Measurements from ENCODE around the gene THYN1. TPM values are rescaled to one million over a fixed set of nuclear protein-coding genes. Genes with fewer than 3 reads are reported as not detected.

The THYN1 gene
- total and polyA plus RNA-seq, 2 donors (not counting 3 experiments of a cell fraction or from before 2014, with no cell fraction given): 35.7 to 38.0 TPM

DNA sequence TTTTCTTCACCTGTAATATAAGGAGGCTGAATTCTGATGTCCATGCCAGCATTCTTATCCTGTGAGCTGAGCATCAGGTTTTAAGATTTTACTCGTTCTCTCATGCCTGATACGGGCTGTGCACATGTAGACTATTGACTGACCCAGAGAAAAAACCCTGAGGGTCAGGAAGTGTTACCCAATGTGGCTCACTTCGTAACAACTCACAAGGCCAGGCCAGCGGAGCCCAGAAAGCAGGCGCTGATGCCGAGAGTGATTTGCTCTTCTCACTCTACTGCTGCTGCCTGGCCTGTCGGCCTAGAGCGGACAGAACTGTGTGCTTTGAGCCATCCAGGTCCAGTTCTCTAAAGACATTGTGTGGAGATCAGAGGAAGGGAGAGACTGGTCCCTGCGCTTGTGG is 10.8 kb downstream of the THYN1 start:
- Histone ChIP-seq H3K9me1 (replicated peaks; ENCODE audit: control insufficient read depth, extremely low read depth, insufficient read depth, low read length) (no peaks in the 10 kb centered on the region), H4K20me1 (replicated peaks; ENCODE audit: control insufficient read depth, extremely low read depth, insufficient read depth, low read length) (no peaks in the 10 kb centered on the region), H3K9me3 (replicated peaks; ENCODE audit: control insufficient read depth, insufficient read depth, low read length) (no peaks in the 10 kb centered on the region), H3K4me2 (ENCODE audit: insufficient read depth, low read length) (no peak overlapping the region), H3K4me3 (replicated peaks in 1 of 3; ENCODE audit: insufficient read depth in 1 of 3, low read depth in 1 of 3, low read length in 3 of 3) (no peak overlapping the region), H3K9ac (replicated peaks; ENCODE audit: extremely low read depth, insufficient read depth, low read length) (no peak overlapping the region), H3K79me2 (ENCODE audit: control insufficient read depth, insufficient read depth, low read length) (no peaks in the 10 kb centered on the region), H2AFZ (ENCODE audit: low read depth, low read length) (no peak overlapping the region), H3K4me1 (ENCODE audit: control insufficient read depth, extremely low read depth, insufficient read depth, low read length) (no peaks in the 10 kb centered on the region), H3K36me3 (ENCODE audit: control insufficient read depth in 2 of 2, extremely low read depth in 1 of 2, insufficient read depth in 2 of 2, low read length in 2 of 2) (peaks cover 6 to 39% of the 10 kb centered on the region in 2 experiments), H3K27me3 (ENCODE audit: control insufficient read depth in 2 of 2, insufficient read depth in 2 of 2, low read length in 2 of 2) (no peaks in the 10 kb centered on the region), H3K27ac (ENCODE audit: insufficient read depth, low read depth, low read length) (no peak overlapping the region)
- dilution Hi-C loops (cut with MboI; ENCODE audit: extremely low pct_ligation_motif_present, low sequenced_read_pairs) (no loop called here), intact Hi-C loops (cut with micrococcal nuclease) (no loop called here)
- POLR2A ChIA-PET: no interaction called here
- BruUV-seq (replicated peaks): no TSS peak
- CTCF ChIA-PET: interaction anchor here (1.2 kb wide), 1 partner anchor 18 kb away, joined by 3 read pairs; the partner anchor contains the start of gene VPS26B
- TF ChIP-seq EZH2 (IDR thresholded peaks at IDR 0.05; ENCODE audit: borderline replicate concordance, low read depth, low read length, severe bottlenecking) (no peak), JUN (IDR thresholded peaks at IDR 0.05; ENCODE audit: borderline replicate concordance, insufficient read depth, insufficient read length, low read depth) (no peak), GATA2 (IDR thresholded peaks at IDR 0.05; ENCODE audit: insufficient read depth, insufficient read length, low read depth, low read length) (no peak), MYC (IDR thresholded peaks at IDR 0.05; ENCODE audit: low read depth, low read length) (no peak), POLR2AphosphoS5 (IDR thresholded peaks at IDR 0.05; ENCODE audit: insufficient read depth, low read depth, low read length) (no peak), POLR2A (IDR thresholded peaks at IDR 0.05; ENCODE audit: low read depth, low read length) (no peak), FOS (IDR thresholded peaks at IDR 0.05; ENCODE audit: borderline replicate concordance, insufficient read depth, low read length) (no peak)
- TF ChIP-seq, protein P1, sequence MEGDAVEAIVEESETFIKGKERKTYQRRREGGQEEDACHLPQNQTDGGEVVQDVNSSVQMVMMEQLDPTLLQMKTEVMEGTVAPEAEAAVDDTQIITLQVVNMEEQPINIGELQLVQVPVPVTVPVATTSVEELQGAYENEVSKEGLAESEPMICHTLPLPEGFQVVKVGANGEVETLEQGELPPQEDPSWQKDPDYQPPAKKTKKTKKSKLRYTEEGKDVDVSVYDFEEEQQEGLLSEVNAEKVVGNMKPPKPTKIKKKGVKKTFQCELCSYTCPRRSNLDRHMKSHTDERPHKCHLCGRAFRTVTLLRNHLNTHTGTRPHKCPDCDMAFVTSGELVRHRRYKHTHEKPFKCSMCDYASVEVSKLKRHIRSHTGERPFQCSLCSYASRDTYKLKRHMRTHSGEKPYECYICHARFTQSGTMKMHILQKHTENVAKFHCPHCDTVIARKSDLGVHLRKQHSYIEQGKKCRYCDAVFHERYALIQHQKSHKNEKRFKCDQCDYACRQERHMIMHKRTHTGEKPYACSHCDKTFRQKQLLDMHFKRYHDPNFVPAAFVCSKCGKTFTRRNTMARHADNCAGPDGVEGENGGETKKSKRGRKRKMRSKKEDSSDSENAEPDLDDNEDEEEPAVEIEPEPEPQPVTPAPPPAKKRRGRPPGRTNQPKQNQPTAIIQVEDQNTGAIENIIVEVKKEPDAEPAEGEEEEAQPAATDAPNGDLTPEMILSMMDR (IDR thresholded peaks at IDR 0.05; ENCODE audit: extremely low read depth in 1 of 2, insufficient read depth in 1 of 2, low read depth in 1 of 2, low read length in 2 of 2): no peak
- TF ChIP-seq, protein P2, sequence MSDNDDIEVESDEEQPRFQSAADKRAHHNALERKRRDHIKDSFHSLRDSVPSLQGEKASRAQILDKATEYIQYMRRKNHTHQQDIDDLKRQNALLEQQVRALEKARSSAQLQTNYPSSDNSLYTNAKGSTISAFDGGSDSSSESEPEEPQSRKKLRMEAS (IDR thresholded peaks at IDR 0.05; ENCODE audit: insufficient read depth, insufficient read length): no peak
- DNase-seq (ENCODE audit: low read depth, low spot score): no peak
- no peak for FAIRE-seq

Data from endothelial cell of umbilical vein (primary cell).